HG03135 (cell line): Measurements from ENCODE around the gene GTSE1.
"Not testable (repeated sequence)": the region's sequence is repeated elsewhere in the genome, so short reads cannot be mapped to it uniquely, and the experiment has no call there.

Experiments
- ATAC-seq: cut with Tn5 transposase; IDR thresholded peaks from one replicate; pipeline ENCODE4 v1.9.1; 2021; ENCODE audit warnings: mild to moderate bottlenecking, moderate library complexity; ENCODE audit not compliant: unreplicated experiment

GTSE1 gene, protein sequence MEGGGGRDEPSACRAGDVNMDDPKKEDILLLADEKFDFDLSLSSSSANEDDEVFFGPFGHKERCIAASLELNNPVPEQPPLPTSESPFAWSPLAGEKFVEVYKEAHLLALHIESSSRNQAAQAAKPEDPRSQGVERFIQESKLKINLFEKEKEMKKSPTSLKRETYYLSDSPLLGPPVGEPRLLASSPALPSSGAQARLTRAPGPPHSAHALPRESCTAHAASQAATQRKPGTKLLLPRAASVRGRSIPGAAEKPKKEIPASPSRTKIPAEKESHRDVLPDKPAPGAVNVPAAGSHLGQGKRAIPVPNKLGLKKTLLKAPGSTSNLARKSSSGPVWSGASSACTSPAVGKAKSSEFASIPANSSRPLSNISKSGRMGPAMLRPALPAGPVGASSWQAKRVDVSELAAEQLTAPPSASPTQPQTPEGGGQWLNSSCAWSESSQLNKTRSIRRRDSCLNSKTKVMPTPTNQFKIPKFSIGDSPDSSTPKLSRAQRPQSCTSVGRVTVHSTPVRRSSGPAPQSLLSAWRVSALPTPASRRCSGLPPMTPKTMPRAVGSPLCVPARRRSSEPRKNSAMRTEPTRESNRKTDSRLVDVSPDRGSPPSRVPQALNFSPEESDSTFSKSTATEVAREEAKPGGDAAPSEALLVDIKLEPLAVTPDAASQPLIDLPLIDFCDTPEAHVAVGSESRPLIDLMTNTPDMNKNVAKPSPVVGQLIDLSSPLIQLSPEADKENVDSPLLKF

GRCh38 chr22:46296257-46297150 lies at the start of gene GTSE1:
GTSE1 (plus strand) TSS chr22:46296870; CDS start chr22:46297401, 531 bp downstream.
- peak; percentile 89 for ATAC-seq

- ATAC-seq, result no peak
Measured at GRCh38 chr22:46247443-46247975, 49.2 kb upstream of the GTSE1 start.

- peak; percentile 82 for ATAC-seq
Measured at GRCh38 chr22:46250035-46250782, 46.5 kb upstream of the GTSE1 start, which contains the start of gene CDPF1. CDPF1 (minus strand) TSS chr22:46250293; CDS start chr22:46248284, 2,009 bp downstream.

DNA sequence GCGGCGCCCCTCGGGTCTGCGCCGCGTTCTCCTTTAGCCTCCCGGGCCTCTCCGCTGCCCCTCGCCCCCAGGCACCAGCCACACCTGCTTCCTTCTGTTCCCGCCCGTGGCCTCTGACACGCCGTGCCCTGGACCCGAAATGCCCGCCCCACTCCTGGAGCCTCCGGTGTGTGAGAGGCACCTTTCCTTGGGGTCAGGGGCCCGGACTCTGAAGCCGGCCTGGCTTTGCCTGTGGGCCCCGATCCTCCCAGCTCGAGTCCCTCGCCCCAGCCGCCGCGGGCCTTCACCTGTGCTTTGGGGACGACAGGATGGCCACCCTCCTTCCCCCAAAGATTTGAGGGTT lies 45.9 kb upstream of the GTSE1 start:
- ATAC-seq, result no peak

DNA sequence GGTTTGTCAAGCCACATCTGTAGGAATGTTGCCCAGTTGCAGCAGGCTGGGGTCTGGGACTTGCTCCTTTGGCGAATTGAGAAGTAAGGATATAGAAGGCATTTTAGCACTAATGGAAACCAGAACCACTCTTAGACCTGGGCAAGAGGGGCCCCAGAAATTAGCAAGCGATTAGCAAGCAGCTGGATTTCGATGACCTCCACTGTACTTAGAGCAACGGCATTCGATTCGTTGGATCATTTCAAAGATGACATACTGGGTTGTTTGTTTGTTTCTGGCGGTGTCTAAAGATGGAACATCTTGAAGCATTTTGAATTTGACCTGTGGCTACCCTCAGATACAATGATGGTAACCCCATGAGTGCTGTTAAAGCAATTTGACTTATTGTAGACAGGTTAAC lies 45.4 kb upstream of the GTSE1 start:
- ATAC-seq, result no peak

GRCh38 chr22:46251816-46252380 lies 44.8 kb upstream of the GTSE1 start:
- no peak for ATAC-seq

DNA sequence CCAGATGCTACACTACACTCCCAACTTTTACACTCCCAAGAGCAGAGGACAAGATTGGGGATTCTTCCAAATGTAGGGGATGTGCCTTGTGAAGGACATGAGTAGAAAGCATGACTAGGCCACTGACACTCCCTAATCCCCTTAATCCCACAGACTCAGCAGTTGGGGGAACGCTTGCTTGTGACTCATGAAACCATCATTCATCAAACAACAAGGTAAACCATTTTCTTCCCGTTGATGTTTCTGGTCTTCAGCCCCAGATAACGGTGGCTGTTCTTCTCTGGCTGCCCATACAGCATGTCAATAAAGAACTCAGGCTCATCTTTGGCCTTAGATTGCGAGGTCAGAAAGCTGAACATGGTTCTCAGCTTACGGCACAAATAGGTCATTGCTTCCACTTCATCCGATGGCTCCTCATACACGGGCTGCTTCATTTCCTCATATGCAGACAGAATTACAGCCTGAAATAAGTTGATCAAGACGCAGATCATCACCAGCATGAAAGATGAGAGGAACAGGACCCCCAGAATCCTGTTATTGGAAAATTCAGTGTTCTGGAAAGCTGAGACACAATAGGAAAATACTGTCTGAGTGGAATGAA lies 40.2 kb upstream of the GTSE1 start:
- no peak for ATAC-seq

- ATAC-seq, result no peak
Measured at GRCh38 chr22:46259374-46259773, 37.3 kb upstream of the GTSE1 start.

DNA sequence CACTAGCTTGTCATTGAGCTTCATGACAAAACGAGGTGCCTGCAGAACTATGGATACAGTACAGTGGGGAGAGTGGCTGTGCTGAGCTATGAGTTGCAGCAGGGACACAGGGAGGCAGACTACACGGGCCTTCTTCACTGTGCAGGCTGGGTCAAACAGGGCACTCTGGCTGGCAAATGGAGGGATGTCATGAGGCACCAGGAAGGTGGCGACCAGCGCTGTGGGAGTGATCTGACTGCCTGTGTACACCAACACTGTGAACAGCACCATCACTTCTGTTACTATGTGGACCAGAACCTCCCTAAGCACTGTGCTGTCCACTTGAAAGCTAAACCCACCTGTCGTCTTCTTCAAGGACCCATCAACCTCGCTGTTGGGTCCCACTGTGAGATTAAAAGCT lies 36.6 kb upstream of the GTSE1 start:
- no peak for ATAC-seq

DNA sequence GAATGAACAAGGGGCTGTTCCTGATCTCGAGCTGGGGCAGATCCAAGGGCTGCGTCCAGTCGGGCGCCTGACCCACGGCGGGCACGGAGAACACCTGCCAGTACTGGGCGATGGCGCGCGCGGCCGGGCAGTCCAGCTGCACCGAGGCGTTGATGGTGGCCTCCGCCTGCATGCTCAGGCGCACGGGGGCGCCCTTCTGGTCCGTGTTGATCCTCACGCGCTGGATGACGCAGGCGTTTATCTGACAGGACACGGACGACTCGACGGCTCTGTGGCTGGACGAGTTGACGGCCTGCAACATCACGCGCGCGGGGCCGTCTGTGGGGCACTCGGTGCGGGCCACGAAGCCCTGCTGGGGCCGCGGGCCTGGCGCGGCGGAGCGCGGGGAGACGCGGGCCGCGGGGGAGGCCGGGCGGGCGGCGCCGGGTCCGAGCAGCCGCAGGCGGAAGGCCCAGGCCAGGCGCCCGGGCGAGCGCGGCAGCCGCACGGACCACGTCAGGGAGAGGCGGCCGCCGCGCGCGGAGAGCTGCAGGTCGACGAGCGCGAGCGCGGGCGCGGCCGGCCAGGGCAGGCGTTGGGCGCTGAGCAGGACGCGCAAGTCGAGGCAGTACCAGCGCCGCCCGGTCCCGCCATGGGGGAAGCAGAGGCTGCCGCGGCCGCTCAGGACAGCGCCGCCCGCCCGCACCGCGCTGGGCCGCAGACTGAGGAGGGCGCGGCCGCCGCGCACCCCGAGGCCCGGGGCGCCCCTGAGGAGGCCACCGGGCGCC lies 34.0 kb upstream of the GTSE1 start:
- ATAC-seq, result no peak

DNA sequence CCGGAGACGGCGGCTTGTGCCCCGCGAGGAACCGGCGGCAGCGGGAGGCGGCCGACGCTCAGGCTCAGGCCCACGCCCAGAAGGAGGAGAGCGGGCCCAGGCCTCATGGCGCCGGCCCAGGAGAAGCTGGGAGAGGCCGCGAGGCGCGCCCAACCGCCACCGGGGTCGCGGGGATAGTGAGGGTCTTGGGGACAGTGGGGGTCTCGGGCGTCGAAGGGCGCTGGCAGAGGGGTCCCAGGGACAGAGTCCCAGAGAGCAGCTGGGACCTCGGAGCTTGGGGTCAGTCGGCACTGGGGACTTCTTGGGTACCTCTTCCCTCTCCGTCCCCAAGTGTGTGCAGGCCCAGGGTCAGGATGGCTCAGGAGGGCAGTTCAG lies 33.5 kb upstream of the GTSE1 start, which contains the start of gene PKDREJ:
TSS of gene PKDREJ (minus strand) at position 128 of the 375 bp plus-strand sequence. CDS start at position 107, 21 bp downstream.
- ATAC-seq, result no peak

DNA sequence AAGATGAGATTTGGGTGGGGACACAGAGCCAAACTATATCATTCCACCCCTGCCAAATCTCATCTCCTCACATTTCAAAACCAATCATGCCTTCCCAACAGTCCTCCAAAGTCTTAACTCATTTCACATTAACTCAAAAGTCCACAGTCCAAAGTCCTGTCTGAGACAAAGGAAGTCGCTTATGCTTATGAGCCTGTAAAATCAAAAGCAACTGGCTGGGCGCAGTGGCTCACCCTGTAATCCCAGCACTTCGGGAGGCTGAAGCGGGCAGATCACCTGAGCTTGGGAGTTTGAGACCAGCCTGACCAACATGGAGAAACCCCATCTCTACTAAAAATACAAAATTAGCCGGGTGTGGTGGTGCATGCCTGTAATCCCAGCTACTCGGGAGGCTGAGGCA lies 32.1 kb upstream of the GTSE1 start:
- not testable (repeated sequence) for ATAC-seq

DNA sequence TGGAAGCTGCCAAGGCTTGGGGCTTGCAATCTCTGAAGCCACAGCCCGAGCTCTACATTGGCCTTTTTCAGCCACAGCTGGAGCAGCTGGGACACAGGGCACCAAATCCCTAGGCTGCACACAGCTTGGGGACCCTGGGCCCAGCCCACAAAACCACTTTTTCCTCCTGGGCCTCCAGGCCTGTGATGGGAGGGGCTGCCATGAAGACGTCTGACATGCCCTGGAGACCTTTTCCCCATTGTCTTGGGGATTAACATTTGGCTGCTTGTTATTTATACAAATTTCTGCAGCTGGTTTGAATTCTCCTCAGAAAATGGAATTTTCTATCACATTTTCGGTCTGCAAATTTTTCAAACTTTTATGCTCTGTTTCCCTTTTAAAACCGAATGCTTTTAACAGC lies 31.0 kb upstream of the GTSE1 start:
- not testable (repeated sequence) for ATAC-seq

DNA sequence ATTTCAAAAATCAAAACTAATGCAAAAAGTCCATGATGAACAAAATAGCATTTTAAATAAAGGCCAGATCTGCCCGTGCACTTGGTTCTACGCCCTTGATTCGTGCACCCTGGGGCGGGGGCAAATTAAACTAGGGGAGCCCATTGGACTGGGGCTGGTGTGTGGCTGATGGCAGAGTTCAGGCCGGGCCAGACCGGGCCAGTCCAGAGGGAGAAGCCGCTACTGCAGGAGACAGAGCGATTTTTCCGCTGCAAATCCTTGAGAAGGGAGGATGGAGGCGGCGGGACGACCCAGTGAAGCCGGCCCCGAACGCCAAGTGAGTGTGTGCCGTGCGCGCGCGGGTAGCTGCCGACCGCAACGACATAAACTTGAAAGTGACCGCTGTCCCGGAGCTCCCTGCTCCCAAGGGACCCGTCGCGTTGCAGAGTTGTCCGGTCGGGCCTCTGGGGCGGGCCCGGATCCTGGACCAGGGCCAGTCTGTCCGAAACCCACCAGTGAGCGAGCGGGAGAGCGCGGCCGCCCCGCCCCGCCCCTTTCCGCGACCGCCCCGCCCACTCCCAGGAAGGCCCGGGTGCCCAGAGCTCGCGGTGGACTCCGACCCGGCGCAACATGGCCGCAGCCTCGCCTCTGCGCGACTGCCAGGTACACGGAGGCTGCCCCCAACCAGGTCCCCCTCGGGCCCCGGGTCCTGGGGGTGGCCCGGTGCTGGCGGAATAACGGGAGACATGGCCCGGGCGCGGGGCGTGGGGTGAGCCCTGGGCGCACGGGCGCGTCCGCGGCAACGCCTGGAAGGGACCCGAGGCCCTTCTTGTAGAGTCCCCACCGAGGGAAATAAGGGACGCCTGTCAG lies 29.0 kb upstream of the GTSE1 start, which contains the start of gene TTC38:
TSS of gene TTC38 (plus strand) at position 578 of the 849 bp plus-strand sequence. CDS start at position 610, 32 bp downstream.
- ATAC-seq, result no peak

DNA sequence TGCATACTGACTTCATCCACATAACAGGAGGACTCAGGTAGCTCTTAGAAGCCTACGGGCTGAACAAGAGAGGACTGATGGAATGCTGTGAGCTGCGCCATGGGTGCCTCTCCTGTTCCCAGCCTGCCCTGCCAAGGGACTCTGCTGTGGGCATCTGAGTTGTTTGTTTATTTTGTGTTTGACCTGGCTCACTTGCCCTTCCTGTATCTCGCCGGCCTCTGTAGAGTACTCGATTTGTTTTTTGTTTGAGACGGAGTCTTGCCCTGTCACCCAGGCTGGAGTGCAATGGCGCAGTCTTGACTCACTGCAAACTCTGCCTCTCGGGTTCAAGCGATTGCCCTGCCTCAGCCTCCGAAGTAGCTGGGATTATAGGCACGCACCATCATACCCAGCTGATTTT lies 27.1 kb upstream of the GTSE1 start:
- no peak for ATAC-seq

- no peak for ATAC-seq
Measured at GRCh38 chr22:46272196-46272595, 24.5 kb upstream of the GTSE1 start.

- ATAC-seq, result no peak
Measured at GRCh38 chr22:46272762-46273431, 23.8 kb upstream of the GTSE1 start.
